Measurements from ENCODE around the gene EFHC1. TPM values are rescaled to one million over a fixed set of nuclear protein-coding genes. Genes with fewer than 3 reads are reported as not detected.

EFHC1 gene
- total and polyA plus RNA-seq, 8 donors = 7.2 to 54.3 (median 35.5) TPM

GRCh38 chr6:52505726-52506409, 85.7 kb downstream of the EFHC1 start:
- DNase-seq = no peak
- Histone ChIP-seq H3K9me3 (no peaks in the 10 kb centered on the region), H3K27me3 (no peaks in the 10 kb centered on the region), H3K36me3 (peaks cover 17 to 80% (median 75%) of the 10 kb centered on the region in 4 donors), H3K4me1 (peaks cover 22 to 44% (median 31%) of the 10 kb centered on the region in 4 donors), H3K4me3 (no peak overlapping the region), H3K27ac (peak overlapping the region in 2 of 5 donors; percentile 80)
- intact Hi-C loops (cut with DNase I; ENCODE audit: low total_unique reads) = loop anchor here (10.0 kb wide), 1 partner anchor 69 kb away; the partner anchor contains the start of gene TRAM2
- TF ChIP-seq POLR2AphosphoS5 (IDR thresholded peaks at IDR 0.05) (no peak), EP300 (IDR thresholded peaks at IDR 0.05) (no peak), CTCF (IDR thresholded peaks at IDR 0.05) (no peak), POLR2A (IDR thresholded peaks at IDR 0.05) (no peak)
- 82 to 94% (median 91%) methylated on average over 16 of the region's 16 CpGs for WGBS, 5 donors

GRCh38 chr6:52506476-52506875, 86.3 kb downstream of the EFHC1 start:
- TF ChIP-seq POLR2AphosphoS5 (IDR thresholded peaks at IDR 0.05) = no peak
- TF ChIP-seq CTCF (IDR thresholded peaks at IDR 0.05) = no peak
- no peak for TF ChIP-seq EP300 (IDR thresholded peaks at IDR 0.05)
- TF ChIP-seq POLR2A (IDR thresholded peaks at IDR 0.05) = no peak
- intact Hi-C loops (cut with DNase I; ENCODE audit: low total_unique reads) = loop anchor here (10.0 kb wide), 1 partner anchor 68 kb away; the partner anchor contains the start of gene TRAM2
- Histone ChIP-seq H3K36me3 (peaks cover 17 to 81% (median 75%) of the 10 kb centered on the region in 4 donors), H3K27me3 (no peaks in the 10 kb centered on the region), H3K27ac (peak overlapping the region in 1 of 5 donors; percentile 10), H3K9me3 (no peaks in the 10 kb centered on the region), H3K4me3 (no peak overlapping the region), H3K4me1 (peaks cover 22 to 48% (median 33%) of the 10 kb centered on the region in 4 donors)
- no peak for DNase-seq
- 83 to 96% (median 87%) methylated on average over 8 to 9 of the region's 9 CpGs for WGBS, 5 donors

- 88 to 97% (median 91%) methylated on average over 3 of the region's 3 CpGs for WGBS, 5 donors
- H3K4me3 ChIP-seq = no peak overlapping the region
- DNase-seq = no peak
- no peaks in the 10 kb centered on the region for H3K9me3 ChIP-seq
- no peaks in the 10 kb centered on the region for H3K27me3 ChIP-seq
- TF ChIP-seq POLR2A (IDR thresholded peaks at IDR 0.05) (no peak), CTCF (IDR thresholded peaks at IDR 0.05) (no peak), EP300 (IDR thresholded peaks at IDR 0.05) (no peak), POLR2AphosphoS5 (IDR thresholded peaks at IDR 0.05) (no peak)
- peaks cover 17 to 70% (median 62%) of the 10 kb centered on the region in 4 donors for H3K36me3 ChIP-seq
- peaks cover 27 to 56% (median 45%) of the 10 kb centered on the region in 4 donors for H3K4me1 ChIP-seq
- intact Hi-C loops (cut with DNase I; ENCODE audit: low total_unique reads) = loop anchor here (10.0 kb wide), 1 partner anchor 67 kb away; the partner anchor contains the start of gene TRAM2
- H3K27ac ChIP-seq = no peak overlapping the region
Measured at GRCh38 chr6:52507557-52508260, 87.6 kb downstream of the EFHC1 start.

GRCh38 chr6:52508261-52508739, 88.2 kb downstream of the EFHC1 start:
- no peak overlapping the region for H3K27ac ChIP-seq
- H3K27me3 ChIP-seq = no peaks in the 10 kb centered on the region
- TF ChIP-seq EP300 (IDR thresholded peaks at IDR 0.05) (no peak), CTCF (IDR thresholded peaks at IDR 0.05) (no peak), POLR2A (IDR thresholded peaks at IDR 0.05) (no peak), POLR2AphosphoS5 (IDR thresholded peaks at IDR 0.05) (no peak)
- peaks cover 17 to 66% (median 58%) of the 10 kb centered on the region in 4 donors for H3K36me3 ChIP-seq
- intact Hi-C loops (cut with DNase I; ENCODE audit: low total_unique reads) = loop anchor here (10.0 kb wide), 1 partner anchor 67 kb away; the partner anchor contains the start of gene TRAM2
- no peaks in the 10 kb centered on the region for H3K9me3 ChIP-seq
- WGBS, 5 donors = 93 to 98% (median 96%) methylated on average over 5 of the region's 5 CpGs
- DNase-seq = no peak
- no peak overlapping the region for H3K4me3 ChIP-seq
- H3K4me1 ChIP-seq = peaks cover 23 to 56% (median 45%) of the 10 kb centered on the region in 4 donors
